ENCODE measurements around the gene PAQR8.

Gene PAQR8

GRCh38 chr6:52400313-52401041 is 38.5 kb downstream of the PAQR8 start:
- Histone ChIP-seq H3K9ac (ENCODE audit: low read depth, low read length) (no peak overlapping the region), H3K4me3 (ENCODE audit: low read length) (no peak overlapping the region), H3K4me1 (ENCODE audit: control insufficient read depth, insufficient read depth, low read length) (peaks cover 6% of the 10 kb centered on the region), H3K27me3 (ENCODE audit: control insufficient read depth, insufficient read depth, low read length) (no peaks in the 10 kb centered on the region), H3K4me2 (ENCODE audit: low read length) (no peak overlapping the region), H3K36me3 (ENCODE audit: insufficient read depth, low read length) (peaks cover 5% of the 10 kb centered on the region), H3K9me3 (replicated peaks; ENCODE audit: low read length) (no peaks in the 10 kb centered on the region)

GRCh38 chr6:52403086-52403485 is 41.1 kb downstream of the PAQR8 start:
- Histone ChIP-seq H3K36me3 (ENCODE audit: insufficient read depth, low read length) (peaks cover 5% of the 10 kb centered on the region), H3K4me3 (ENCODE audit: low read length) (no peak overlapping the region), H3K9me3 (replicated peaks; ENCODE audit: low read length) (no peaks in the 10 kb centered on the region), H3K9ac (ENCODE audit: low read depth, low read length) (no peak overlapping the region), H3K4me2 (ENCODE audit: low read length) (no peak overlapping the region), H3K4me1 (ENCODE audit: control insufficient read depth, insufficient read depth, low read length) (peaks cover 6% of the 10 kb centered on the region), H3K27me3 (ENCODE audit: control insufficient read depth, insufficient read depth, low read length) (no peaks in the 10 kb centered on the region)

- Histone ChIP-seq H3K27me3 (ENCODE audit: control insufficient read depth, insufficient read depth, low read length) (no peaks in the 10 kb centered on the region), H3K4me3 (ENCODE audit: low read length) (no peak overlapping the region), H3K36me3 (ENCODE audit: insufficient read depth, low read length) (peaks cover 5% of the 10 kb centered on the region), H3K9ac (ENCODE audit: low read depth, low read length) (no peak overlapping the region), H3K4me2 (ENCODE audit: low read length) (no peak overlapping the region), H3K4me1 (ENCODE audit: control insufficient read depth, insufficient read depth, low read length) (peaks cover 6% of the 10 kb centered on the region), H3K9me3 (replicated peaks; ENCODE audit: low read length) (no peaks in the 10 kb centered on the region)
Observed at GRCh38 chr6:52403627-52404026, 41.7 kb downstream of the PAQR8 start.

GRCh38 chr6:52405243-52405642 is 43.3 kb downstream of the PAQR8 start:
- H3K4me2 ChIP-seq (ENCODE audit: low read length) = no peak overlapping the region
- peaks cover 5% of the 10 kb centered on the region for H3K36me3 ChIP-seq (ENCODE audit: insufficient read depth, low read length)
- H3K27me3 ChIP-seq (ENCODE audit: control insufficient read depth, insufficient read depth, low read length) = no peaks in the 10 kb centered on the region
- H3K4me3 ChIP-seq (ENCODE audit: low read length) = no peak overlapping the region
- H3K9me3 ChIP-seq (replicated peaks; ENCODE audit: low read length) = no peaks in the 10 kb centered on the region
- H3K4me1 ChIP-seq (ENCODE audit: control insufficient read depth, insufficient read depth, low read length) = peaks cover 7% of the 10 kb centered on the region
- no peak overlapping the region for H3K9ac ChIP-seq (ENCODE audit: low read depth, low read length)

GRCh38 chr6:52407467-52407866 is 45.5 kb downstream of the PAQR8 start:
- no peaks in the 10 kb centered on the region for H3K27me3 ChIP-seq (ENCODE audit: control insufficient read depth, insufficient read depth, low read length)
- H3K4me2 ChIP-seq (ENCODE audit: low read length) = no peak overlapping the region
- H3K4me3 ChIP-seq (ENCODE audit: low read length) = no peak overlapping the region
- no peaks in the 10 kb centered on the region for H3K9me3 ChIP-seq (replicated peaks; ENCODE audit: low read length)
- peaks cover 17% of the 10 kb centered on the region for H3K4me1 ChIP-seq (ENCODE audit: control insufficient read depth, insufficient read depth, low read length)
- no peak overlapping the region for H3K9ac ChIP-seq (ENCODE audit: low read depth, low read length)
- H3K36me3 ChIP-seq (ENCODE audit: insufficient read depth, low read length) = peaks cover 5% of the 10 kb centered on the region

- peaks cover 17% of the 10 kb centered on the region for H3K4me1 ChIP-seq (ENCODE audit: control insufficient read depth, insufficient read depth, low read length)
- no peaks in the 10 kb centered on the region for H3K27me3 ChIP-seq (ENCODE audit: control insufficient read depth, insufficient read depth, low read length)
- no peaks in the 10 kb centered on the region for H3K36me3 ChIP-seq (ENCODE audit: insufficient read depth, low read length)
- H3K9ac ChIP-seq (ENCODE audit: low read depth, low read length) = no peak overlapping the region
- H3K4me2 ChIP-seq (ENCODE audit: low read length) = no peak overlapping the region
- H3K9me3 ChIP-seq (replicated peaks; ENCODE audit: low read length) = no peaks in the 10 kb centered on the region
- H3K4me3 ChIP-seq (ENCODE audit: low read length) = no peak overlapping the region
Observed at GRCh38 chr6:52409499-52409898, 47.5 kb downstream of the PAQR8 start.

GRCh38 chr6:52410979-52411378 is 49.0 kb downstream of the PAQR8 start:
- no peak overlapping the region for H3K4me3 ChIP-seq (ENCODE audit: low read length)
- no peaks in the 10 kb centered on the region for H3K36me3 ChIP-seq (ENCODE audit: insufficient read depth, low read length)
- H3K9me3 ChIP-seq (replicated peaks; ENCODE audit: low read length) = no peaks in the 10 kb centered on the region
- no peak overlapping the region for H3K9ac ChIP-seq (ENCODE audit: low read depth, low read length)
- H3K4me1 ChIP-seq (ENCODE audit: control insufficient read depth, insufficient read depth, low read length) = peaks cover 26% of the 10 kb centered on the region
- H3K4me2 ChIP-seq (ENCODE audit: low read length) = no peak overlapping the region
- no peaks in the 10 kb centered on the region for H3K27me3 ChIP-seq (ENCODE audit: control insufficient read depth, insufficient read depth, low read length)

GRCh38 chr6:52411911-52412310 is 50.0 kb downstream of the PAQR8 start:
- Histone ChIP-seq H3K36me3 (ENCODE audit: insufficient read depth, low read length) (no peaks in the 10 kb centered on the region), H3K4me2 (ENCODE audit: low read length) (no peak overlapping the region), H3K9ac (ENCODE audit: low read depth, low read length) (no peak overlapping the region), H3K27me3 (ENCODE audit: control insufficient read depth, insufficient read depth, low read length) (no peaks in the 10 kb centered on the region), H3K4me1 (ENCODE audit: control insufficient read depth, insufficient read depth, low read length) (peaks cover 35% of the 10 kb centered on the region), H3K9me3 (replicated peaks; ENCODE audit: low read length) (no peaks in the 10 kb centered on the region), H3K4me3 (ENCODE audit: low read length) (no peak overlapping the region)

GRCh38 chr6:52415333-52415732 is 53.4 kb downstream of the PAQR8 start:
- Histone ChIP-seq H3K9ac (ENCODE audit: low read depth, low read length) (peak overlapping the region; percentile 60), H3K27me3 (ENCODE audit: control insufficient read depth, insufficient read depth, low read length) (no peaks in the 10 kb centered on the region), H3K4me1 (ENCODE audit: control insufficient read depth, insufficient read depth, low read length) (peaks cover 52% of the 10 kb centered on the region), H3K4me2 (ENCODE audit: low read length) (no peak overlapping the region), H3K9me3 (replicated peaks; ENCODE audit: low read length) (no peaks in the 10 kb centered on the region), H3K4me3 (ENCODE audit: low read length) (no peak overlapping the region), H3K36me3 (ENCODE audit: insufficient read depth, low read length) (no peaks in the 10 kb centered on the region)

GRCh38 chr6:52415917-52416628 is 54.1 kb downstream of the PAQR8 start:
- peak overlapping the region; percentile 60 for H3K9ac ChIP-seq (ENCODE audit: low read depth, low read length)
- no peaks in the 10 kb centered on the region for H3K9me3 ChIP-seq (replicated peaks; ENCODE audit: low read length)
- H3K4me1 ChIP-seq (ENCODE audit: control insufficient read depth, insufficient read depth, low read length) = peaks cover 45% of the 10 kb centered on the region
- H3K4me3 ChIP-seq (ENCODE audit: low read length) = no peak overlapping the region
- peak overlapping the region; percentile 11 for H3K4me2 ChIP-seq (ENCODE audit: low read length)
- no peaks in the 10 kb centered on the region for H3K27me3 ChIP-seq (ENCODE audit: control insufficient read depth, insufficient read depth, low read length)
- H3K36me3 ChIP-seq (ENCODE audit: insufficient read depth, low read length) = no peaks in the 10 kb centered on the region

- Histone ChIP-seq H3K27me3 (ENCODE audit: control insufficient read depth, insufficient read depth, low read length) (no peaks in the 10 kb centered on the region), H3K9ac (ENCODE audit: low read depth, low read length) (peak overlapping the region; percentile 60), H3K4me2 (ENCODE audit: low read length) (peak overlapping the region; percentile 11), H3K36me3 (ENCODE audit: insufficient read depth, low read length) (no peaks in the 10 kb centered on the region), H3K4me1 (ENCODE audit: control insufficient read depth, insufficient read depth, low read length) (peaks cover 46% of the 10 kb centered on the region), H3K9me3 (replicated peaks; ENCODE audit: low read length) (no peaks in the 10 kb centered on the region), H3K4me3 (ENCODE audit: low read length) (no peak overlapping the region)
Observed at GRCh38 chr6:52416629-52417151, 54.7 kb downstream of the PAQR8 start.

All from skeletal muscle satellite cell (primary cell).